ENCODE results near the gene LGALS14.

DNA sequence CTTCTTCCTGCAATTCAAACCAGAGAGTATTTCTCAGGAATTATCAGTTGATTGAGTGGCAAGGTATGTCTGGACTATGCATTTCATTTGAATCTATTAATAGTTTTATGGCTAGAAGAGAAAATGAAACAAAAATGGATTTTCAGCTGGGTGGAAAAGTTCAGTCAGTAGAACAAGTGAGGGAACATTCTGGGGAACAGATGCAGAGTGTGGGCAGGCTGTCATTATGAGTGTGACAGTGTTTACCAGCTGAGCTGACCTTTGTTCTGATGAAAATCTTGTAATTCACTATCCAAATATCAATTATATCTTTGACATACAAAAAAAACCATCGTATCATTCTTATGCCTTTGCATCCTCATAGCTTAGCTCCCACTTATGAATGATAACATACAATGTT lies 36.1 kb downstream of the LGALS14 start:
- TF ChIP-seq POLR2A (IDR thresholded peaks at IDR 0.05; ENCODE audit: low read depth, low read length) = no peak
- no peak for TF ChIP-seq POLR2AphosphoS5 (IDR thresholded peaks at IDR 0.05; ENCODE audit: low read depth, low read length)
